Activated T-cell treated with anti-CD3 and anti-CD28 coated beads, Interleukin-2, amount 50 U/mL, for 24 hours (primary cell): ENCODE data around the gene TRPM8.

Experiments
- DNase-seq: peaks from one replicate; pipeline ENCODE4 v3.0.0-alpha.2; 2020
- H3K27ac Mint-ChIP-seq: 2 replicates; pipeline ENCODE4 v1.8.0; 2020; ENCODE audit warnings: mild to moderate bottlenecking, mixed read lengths
- H3K27me3 Mint-ChIP-seq: 2 replicates; pipeline ENCODE4 v1.8.0; 2020; ENCODE audit warnings: mixed read lengths
- H3K36me3 Mint-ChIP-seq: 2 replicates; pipeline ENCODE4 v1.8.0; 2020; ENCODE audit warnings: low read depth, mixed read lengths
- H3K4me1 Mint-ChIP-seq: 2 replicates; pipeline ENCODE4 v1.8.0; 2020; ENCODE audit warnings: low read depth, mixed read lengths
- H3K4me3 Mint-ChIP-seq: 2 replicates; pipeline ENCODE4 v1.8.0; 2020; ENCODE audit warnings: mild to moderate bottlenecking, moderate library complexity, mixed read lengths
- H3K9me3 Mint-ChIP-seq: 2 replicates; pipeline ENCODE4 v1.8.0; 2020; ENCODE audit warnings: mixed read lengths

The TRPM8 gene

GRCh38 chr2:233922471-233922870 is 5.3 kb downstream of the TRPM8 start:
- H3K9me3 Mint-ChIP-seq: no peaks in the 10 kb centered on the region
- peaks cover 9% of the 10 kb centered on the region for H3K4me1 Mint-ChIP-seq
- no peaks in the 10 kb centered on the region for H3K36me3 Mint-ChIP-seq
- no peak for DNase-seq
- H3K27me3 Mint-ChIP-seq: peaks cover 48% of the 10 kb centered on the region
- H3K27ac Mint-ChIP-seq: no peak overlapping the region
- H3K4me3 Mint-ChIP-seq: no peak overlapping the region

- Mint-ChIP-seq H3K27me3 (peaks cover 43% of the 10 kb centered on the region), H3K9me3 (no peaks in the 10 kb centered on the region), H3K4me1 (peaks cover 9% of the 10 kb centered on the region), H3K27ac (no peak overlapping the region), H3K4me3 (no peak overlapping the region), H3K36me3 (no peaks in the 10 kb centered on the region)
- DNase-seq: no peak
These were observed 8.2 kb downstream of the TRPM8 start for GRCh38 chr2:233925402-233925801.

- Mint-ChIP-seq H3K36me3 (no peaks in the 10 kb centered on the region), H3K4me3 (no peak overlapping the region), H3K27ac (no peak overlapping the region), H3K4me1 (peaks cover 8% of the 10 kb centered on the region), H3K9me3 (no peaks in the 10 kb centered on the region), H3K27me3 (peaks cover 52% of the 10 kb centered on the region)
- DNase-seq: no peak
These were observed 9.6 kb downstream of the TRPM8 start for GRCh38 chr2:233926806-233927205.

- no peak for DNase-seq
- H3K27ac Mint-ChIP-seq: no peak overlapping the region
- no peak overlapping the region for H3K4me3 Mint-ChIP-seq
- no peaks in the 10 kb centered on the region for H3K36me3 Mint-ChIP-seq
- H3K27me3 Mint-ChIP-seq: peaks cover 62% of the 10 kb centered on the region
- no peaks in the 10 kb centered on the region for H3K9me3 Mint-ChIP-seq
- H3K4me1 Mint-ChIP-seq: peaks cover 8% of the 10 kb centered on the region
These were observed 11.6 kb downstream of the TRPM8 start for GRCh38 chr2:233928594-233929351.

- Mint-ChIP-seq H3K9me3 (no peaks in the 10 kb centered on the region), H3K36me3 (no peaks in the 10 kb centered on the region), H3K27me3 (peaks cover 64% of the 10 kb centered on the region), H3K27ac (no peak overlapping the region), H3K4me1 (peaks cover 8% of the 10 kb centered on the region), H3K4me3 (no peak overlapping the region)
- no peak for DNase-seq
These were observed 12.3 kb downstream of the TRPM8 start for GRCh38 chr2:233929352-233930022.

- H3K4me1 Mint-ChIP-seq: peaks cover 10% of the 10 kb centered on the region
- no peak overlapping the region for H3K4me3 Mint-ChIP-seq
- H3K36me3 Mint-ChIP-seq: no peaks in the 10 kb centered on the region
- DNase-seq: no peak
- no peak overlapping the region for H3K27ac Mint-ChIP-seq
- peaks cover 61% of the 10 kb centered on the region for H3K27me3 Mint-ChIP-seq
- no peaks in the 10 kb centered on the region for H3K9me3 Mint-ChIP-seq
These were observed 17.4 kb downstream of the TRPM8 start for GRCh38 chr2:233934524-233934923.

GRCh38 chr2:233935426-233935825 is 18.3 kb downstream of the TRPM8 start:
- Mint-ChIP-seq H3K4me1 (peaks cover 8% of the 10 kb centered on the region), H3K27ac (no peak overlapping the region), H3K9me3 (no peaks in the 10 kb centered on the region), H3K27me3 (peaks cover 70% of the 10 kb centered on the region), H3K4me3 (no peak overlapping the region), H3K36me3 (no peaks in the 10 kb centered on the region)
- no peak for DNase-seq

DNA sequence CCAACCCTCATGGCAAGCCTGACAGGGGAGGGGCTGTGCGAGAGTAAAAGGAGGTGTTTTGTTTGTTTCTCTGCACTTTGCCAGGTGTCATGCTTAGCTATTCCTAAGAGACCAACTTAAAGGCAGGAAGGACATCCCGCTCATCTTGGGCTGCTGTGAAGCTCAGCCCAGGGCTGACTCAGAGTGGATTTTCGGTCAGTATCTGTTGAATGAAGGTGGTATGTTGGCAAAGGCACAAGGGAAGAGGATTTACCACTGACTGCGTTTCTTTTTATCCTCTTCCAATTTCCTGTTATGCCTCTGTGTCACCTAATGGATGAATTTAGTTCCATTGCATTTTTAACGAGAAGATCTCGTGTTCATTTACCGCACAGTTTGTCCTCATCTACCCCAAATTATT is 18.9 kb downstream of the TRPM8 start:
- Mint-ChIP-seq H3K27me3 (peaks cover 71% of the 10 kb centered on the region), H3K36me3 (no peaks in the 10 kb centered on the region), H3K4me1 (peaks cover 8% of the 10 kb centered on the region), H3K4me3 (no peak overlapping the region), H3K27ac (no peak overlapping the region), H3K9me3 (no peaks in the 10 kb centered on the region)
- DNase-seq: no peak

DNA sequence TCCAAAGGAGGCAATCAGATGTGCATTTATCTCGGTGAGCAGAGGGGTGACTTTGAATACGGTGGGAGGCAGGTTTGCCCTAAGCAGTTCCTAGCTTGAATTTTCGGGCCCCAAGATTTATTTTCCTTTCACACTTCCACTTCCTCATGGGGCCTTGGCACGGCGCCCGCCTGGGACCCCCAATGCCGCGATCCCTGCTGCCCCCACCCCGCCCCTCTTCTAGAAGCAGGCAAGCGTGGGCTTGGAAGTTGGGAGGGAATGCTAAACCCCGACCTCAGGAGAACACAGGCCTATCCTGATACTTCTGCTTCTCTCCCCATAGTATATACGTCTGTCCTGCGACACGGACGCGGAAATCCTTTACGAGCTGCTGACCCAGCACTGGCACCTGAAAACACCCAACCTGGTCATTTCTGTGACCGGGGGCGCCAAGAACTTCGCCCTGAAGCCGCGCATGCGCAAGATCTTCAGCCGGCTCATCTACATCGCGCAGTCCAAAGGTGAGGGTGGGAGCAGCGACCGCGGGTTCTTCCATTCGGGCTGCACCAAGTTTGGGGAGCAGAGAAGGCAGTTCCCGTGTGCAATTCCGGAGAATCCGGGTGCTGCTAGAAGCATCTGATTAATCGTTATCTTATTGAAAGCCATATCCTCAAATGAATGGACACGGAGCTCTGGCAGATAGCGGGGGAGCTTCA is 21.6 kb downstream of the TRPM8 start:
- H3K36me3 Mint-ChIP-seq: no peaks in the 10 kb centered on the region
- no peaks in the 10 kb centered on the region for H3K9me3 Mint-ChIP-seq
- peak overlapping the region; percentile 54 for H3K4me3 Mint-ChIP-seq
- DNase-seq: no peak
- H3K4me1 Mint-ChIP-seq: peaks cover 8% of the 10 kb centered on the region
- H3K27me3 Mint-ChIP-seq: peaks cover 65% of the 10 kb centered on the region
- no peak overlapping the region for H3K27ac Mint-ChIP-seq

GRCh38 chr2:233940376-233941276 is 23.5 kb downstream of the TRPM8 start:
- peaks cover 5% of the 10 kb centered on the region for H3K9me3 Mint-ChIP-seq
- H3K4me3 Mint-ChIP-seq: no peak overlapping the region
- H3K4me1 Mint-ChIP-seq: peaks cover 8% of the 10 kb centered on the region
- DNase-seq: no peak
- H3K27me3 Mint-ChIP-seq: peaks cover 68% of the 10 kb centered on the region
- no peaks in the 10 kb centered on the region for H3K36me3 Mint-ChIP-seq
- H3K27ac Mint-ChIP-seq: no peak overlapping the region

- peaks cover 8% of the 10 kb centered on the region for H3K4me1 Mint-ChIP-seq
These were observed 25.6 kb downstream of the TRPM8 start for GRCh38 chr2:233942731-233943130.

DNA sequence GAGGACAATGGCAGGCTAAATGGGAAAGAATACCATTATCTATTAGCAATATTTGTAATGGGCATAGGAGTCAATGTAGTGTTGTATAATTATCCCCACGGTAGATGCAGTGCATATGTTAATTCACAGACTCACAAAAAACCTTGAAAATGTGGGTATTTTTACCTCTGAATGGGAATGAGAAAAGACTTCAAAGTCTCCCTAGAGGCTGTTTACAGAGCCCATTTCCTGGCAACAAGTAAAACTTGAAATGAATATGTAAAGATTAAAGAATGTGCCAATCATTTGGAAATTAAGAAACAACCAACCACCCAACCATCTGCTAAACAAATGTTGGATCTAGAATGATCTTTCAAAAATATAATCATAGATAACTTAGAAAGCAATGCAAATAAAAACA is 27.1 kb downstream of the TRPM8 start:
- Mint-ChIP-seq H3K27me3 (peaks cover 59% of the 10 kb centered on the region), H3K27ac (no peak overlapping the region), H3K36me3 (no peaks in the 10 kb centered on the region), H3K4me1 (peaks cover under 1% of the 10 kb centered on the region), H3K9me3 (peaks cover 5% of the 10 kb centered on the region), H3K4me3 (no peak overlapping the region)
- DNase-seq: no peak

More at GRCh38 chr2:233942731-233943130, 25.6 kb downstream of the TRPM8 start:
- Mint-ChIP-seq H3K36me3 (no peaks in the 10 kb centered on the region), H3K27me3 (peaks cover 65% of the 10 kb centered on the region), H3K4me3 (no peak overlapping the region), H3K27ac (no peak overlapping the region), H3K9me3 (peaks cover 5% of the 10 kb centered on the region)
- no peak for DNase-seq

DNA sequence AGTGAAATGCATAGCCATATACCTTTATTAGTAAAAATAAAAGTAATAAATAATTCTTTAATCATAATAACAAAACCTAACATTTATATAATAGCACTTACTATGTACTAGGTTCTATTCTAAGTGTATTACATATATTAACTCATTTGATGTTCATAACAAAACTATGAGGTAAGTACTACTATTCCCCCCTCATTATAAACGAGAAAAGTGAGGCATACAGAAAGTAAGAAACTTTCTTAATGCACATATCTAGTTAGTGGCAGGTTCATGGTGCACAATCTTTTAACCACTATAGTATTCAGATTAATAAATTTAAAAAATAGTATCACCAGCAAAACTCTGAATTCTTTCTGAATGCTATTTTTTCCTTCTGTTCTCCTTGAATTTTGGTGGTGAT is 27.5 kb downstream of the TRPM8 start:
- DNase-seq: no peak
- H3K36me3 Mint-ChIP-seq: no peaks in the 10 kb centered on the region
- no peak overlapping the region for H3K27ac Mint-ChIP-seq
- peaks cover 5% of the 10 kb centered on the region for H3K9me3 Mint-ChIP-seq
- H3K4me1 Mint-ChIP-seq: no peaks in the 10 kb centered on the region
- peaks cover 56% of the 10 kb centered on the region for H3K27me3 Mint-ChIP-seq
- no peak overlapping the region for H3K4me3 Mint-ChIP-seq

DNA sequence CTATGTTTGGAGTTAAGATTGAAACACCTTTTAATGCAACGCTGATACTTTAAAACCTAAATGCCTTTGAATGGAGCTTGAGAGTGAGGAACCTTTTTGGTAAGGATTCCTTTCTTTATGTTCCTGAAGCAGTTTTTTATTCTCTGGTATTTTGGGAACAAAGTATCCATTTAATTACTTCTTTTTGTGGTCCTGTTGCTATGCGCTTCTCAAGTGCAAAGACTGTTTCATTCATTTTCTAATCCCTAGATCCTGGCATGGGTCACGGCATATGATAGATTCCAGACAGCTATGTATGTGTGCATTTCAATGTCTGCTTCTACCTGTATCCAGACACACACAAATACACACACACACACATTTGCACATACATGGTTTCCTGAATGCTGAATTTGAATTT is 28.0 kb downstream of the TRPM8 start:
- Mint-ChIP-seq H3K27ac (no peak overlapping the region), H3K36me3 (no peaks in the 10 kb centered on the region), H3K4me3 (no peak overlapping the region), H3K27me3 (peaks cover 56% of the 10 kb centered on the region), H3K9me3 (peaks cover 5% of the 10 kb centered on the region), H3K4me1 (no peaks in the 10 kb centered on the region)
- no peak for DNase-seq
